GM12875 (cell line): ENCODE results near the gene CDK2AP2.
"Not testable (repeated sequence)": the region's sequence is repeated elsewhere in the genome, so short reads cannot be mapped to it uniquely, and the experiment has no call there.

Source experiments
- H3K4me3 ChIP-seq: one replicate; pipeline ENCODE4 v1.5.1; 2011; ENCODE audit warnings: low read depth, low read length, control low read depth
- TF ChIP-seq, protein P1 (sequence below): IDR thresholded peaks from 2 replicates; pipeline ENCODE4 v1.5.1; 2011; ENCODE audit warnings: low read depth, mild to moderate bottlenecking, control low read depth, inconsistent platforms, low read length, moderate library complexity, borderline replicate concordance; ENCODE audit not compliant: insufficient read depth

Gene CDK2AP2, protein sequence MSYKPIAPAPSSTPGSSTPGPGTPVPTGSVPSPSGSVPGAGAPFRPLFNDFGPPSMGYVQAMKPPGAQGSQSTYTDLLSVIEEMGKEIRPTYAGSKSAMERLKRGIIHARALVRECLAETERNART

DNA sequence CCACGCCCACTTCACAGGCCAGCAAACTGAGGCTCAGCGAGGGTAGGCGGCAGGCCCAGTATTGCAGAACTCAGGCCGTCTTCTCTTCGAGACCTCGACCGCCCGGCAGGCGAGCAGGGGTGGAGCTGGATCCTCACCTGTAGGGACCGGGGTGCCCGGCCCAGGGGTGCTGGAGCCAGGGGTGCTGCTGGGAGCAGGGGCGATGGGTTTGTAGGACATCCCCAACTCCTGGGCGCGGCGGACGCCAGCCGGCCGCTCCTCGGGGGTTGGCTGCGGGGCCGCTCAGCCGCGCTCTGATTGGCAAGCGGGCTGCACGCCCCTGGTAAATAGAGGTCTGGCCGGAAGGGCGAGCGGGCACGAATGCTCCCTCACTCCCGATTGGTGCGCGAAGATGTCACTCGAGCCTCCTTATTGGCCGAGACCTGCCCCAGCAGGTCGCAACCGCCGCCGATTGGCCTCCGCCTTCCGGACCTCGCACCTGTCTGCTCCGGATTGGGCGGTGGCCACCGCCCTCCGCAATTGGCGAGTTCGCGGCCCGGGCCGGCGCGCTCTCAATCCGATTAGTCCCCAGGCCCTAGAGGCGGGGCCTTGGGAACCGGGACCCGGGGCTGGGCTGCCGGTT lies at the start of gene CDK2AP2:
TSS of gene CDK2AP2 (minus strand) at position 299 of the 622 bp plus-strand sequence. CDS start at position 219, 80 bp downstream.
- H3K4me3 ChIP-seq, result peak within 1 kb of the TSS; percentile 100
- TF ChIP-seq, protein P1, sequence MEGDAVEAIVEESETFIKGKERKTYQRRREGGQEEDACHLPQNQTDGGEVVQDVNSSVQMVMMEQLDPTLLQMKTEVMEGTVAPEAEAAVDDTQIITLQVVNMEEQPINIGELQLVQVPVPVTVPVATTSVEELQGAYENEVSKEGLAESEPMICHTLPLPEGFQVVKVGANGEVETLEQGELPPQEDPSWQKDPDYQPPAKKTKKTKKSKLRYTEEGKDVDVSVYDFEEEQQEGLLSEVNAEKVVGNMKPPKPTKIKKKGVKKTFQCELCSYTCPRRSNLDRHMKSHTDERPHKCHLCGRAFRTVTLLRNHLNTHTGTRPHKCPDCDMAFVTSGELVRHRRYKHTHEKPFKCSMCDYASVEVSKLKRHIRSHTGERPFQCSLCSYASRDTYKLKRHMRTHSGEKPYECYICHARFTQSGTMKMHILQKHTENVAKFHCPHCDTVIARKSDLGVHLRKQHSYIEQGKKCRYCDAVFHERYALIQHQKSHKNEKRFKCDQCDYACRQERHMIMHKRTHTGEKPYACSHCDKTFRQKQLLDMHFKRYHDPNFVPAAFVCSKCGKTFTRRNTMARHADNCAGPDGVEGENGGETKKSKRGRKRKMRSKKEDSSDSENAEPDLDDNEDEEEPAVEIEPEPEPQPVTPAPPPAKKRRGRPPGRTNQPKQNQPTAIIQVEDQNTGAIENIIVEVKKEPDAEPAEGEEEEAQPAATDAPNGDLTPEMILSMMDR, result no peak

DNA sequence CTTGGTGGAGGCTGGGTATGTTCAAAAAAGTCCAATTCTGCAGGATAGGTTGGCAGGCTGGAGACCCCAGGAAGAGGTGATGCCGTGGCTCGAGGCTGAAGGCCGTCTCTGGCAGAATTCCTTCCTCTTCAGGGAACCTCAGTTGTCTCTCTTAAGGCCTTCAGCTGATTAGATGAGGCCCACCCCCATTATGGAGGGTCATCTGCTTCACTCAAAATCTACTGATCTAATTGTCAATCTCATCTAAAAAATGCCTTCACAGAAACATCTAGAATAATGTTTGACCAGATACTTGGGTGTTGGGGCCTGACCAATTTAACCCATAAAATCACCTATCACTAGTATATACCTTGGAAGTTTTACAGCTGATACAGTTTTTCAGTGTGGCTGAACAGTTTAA lies 48.3 kb upstream of the CDK2AP2 start:
- TF ChIP-seq, protein P1, result no peak

DNA sequence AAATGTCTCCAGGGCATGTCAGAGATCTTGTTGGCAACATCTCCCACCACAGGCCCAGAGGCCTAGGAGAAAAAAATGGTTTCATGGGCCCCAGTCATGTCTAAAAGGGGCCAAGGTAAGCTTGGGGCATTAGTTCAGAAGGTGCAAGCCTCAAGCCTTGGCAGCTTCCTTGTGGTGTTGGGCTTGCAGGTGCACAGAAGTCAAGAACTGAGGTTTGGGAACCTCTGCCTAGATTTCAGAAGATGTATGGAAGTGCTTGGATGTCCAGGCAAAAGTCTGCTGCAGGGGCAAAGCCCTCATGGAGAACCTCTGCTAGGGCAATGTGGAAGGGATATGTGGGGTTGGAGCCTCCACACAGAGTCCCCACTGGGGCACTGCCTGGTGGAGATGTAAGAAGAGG lies 43.7 kb upstream of the CDK2AP2 start:
- H3K4me3 ChIP-seq, result not testable (repeated sequence)

More for the DNA sequence above, 48.3 kb upstream of the CDK2AP2 start:
- no peak overlapping the region for H3K4me3 ChIP-seq

DNA sequence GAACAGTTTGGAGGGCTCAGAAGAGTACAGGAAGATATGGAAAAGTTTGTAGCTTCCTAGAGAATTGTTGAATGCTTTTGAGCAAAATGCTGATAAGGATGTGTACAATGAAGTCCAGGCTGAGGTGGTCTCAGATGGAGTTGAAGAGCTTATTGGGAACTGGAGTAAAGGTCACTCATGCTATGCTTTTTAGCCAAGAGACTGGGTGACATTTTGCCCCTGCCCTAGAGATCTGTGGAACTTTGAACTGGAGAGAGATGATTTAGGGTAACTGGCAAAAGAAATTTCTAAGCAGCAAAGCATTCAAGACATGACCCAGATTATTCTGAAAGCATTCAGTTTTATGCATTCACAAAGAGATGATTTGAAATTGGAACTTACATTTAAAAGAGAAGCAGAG lies 43.2 kb upstream of the CDK2AP2 start:
- TF ChIP-seq, protein P1, result no peak
- no peak overlapping the region for H3K4me3 ChIP-seq

DNA sequence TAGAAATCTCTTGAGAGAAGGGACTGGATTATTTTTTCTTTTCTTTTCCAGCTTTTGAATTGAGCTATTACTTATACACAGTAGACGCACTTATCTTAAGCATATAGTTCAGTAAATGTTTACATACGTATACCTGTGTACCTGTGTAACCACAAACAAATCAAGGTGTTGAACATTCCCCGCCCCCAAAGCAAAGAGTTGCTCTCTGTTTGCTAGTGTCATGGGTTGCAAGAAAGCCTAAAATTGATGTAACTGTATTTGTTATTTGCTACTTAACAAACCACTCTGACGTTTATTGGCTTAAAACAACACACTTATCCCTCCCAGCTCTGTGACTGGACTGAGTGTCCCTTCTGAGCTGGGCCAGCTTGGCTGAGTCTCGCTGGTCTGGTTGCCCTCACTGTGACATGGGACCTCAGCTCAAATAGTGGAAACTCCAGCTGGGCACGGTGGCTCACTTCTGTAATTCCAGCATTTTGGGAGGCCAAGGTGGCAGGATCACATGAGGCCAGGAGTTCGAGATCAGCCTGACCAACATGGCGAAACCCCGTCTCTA lies 40.7 kb upstream of the CDK2AP2 start:
- TF ChIP-seq, protein P1, result no peak

DNA sequence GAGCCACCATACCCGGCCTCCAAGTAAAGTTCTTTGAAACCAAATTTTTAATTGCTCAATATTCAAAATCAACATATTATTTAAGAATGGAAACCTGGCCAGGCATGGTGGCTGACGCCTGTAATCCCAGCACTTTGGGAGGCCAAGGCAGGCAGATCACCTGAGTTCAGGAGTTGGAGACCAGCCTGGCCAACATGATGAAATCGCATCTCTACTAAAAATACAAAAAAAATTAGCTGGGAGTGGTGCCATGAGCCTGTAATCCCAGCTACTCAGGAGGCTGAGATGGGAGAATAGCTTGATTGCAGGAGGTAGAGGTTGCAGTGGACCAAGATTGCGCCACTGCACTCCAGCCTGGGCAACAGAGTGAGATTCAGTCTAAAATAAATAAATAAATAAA lies 40.1 kb upstream of the CDK2AP2 start:
- not testable (repeated sequence) for H3K4me3 ChIP-seq

More for the DNA sequence above, 40.7 kb upstream of the CDK2AP2 start:
- no peak overlapping the region for H3K4me3 ChIP-seq

DNA sequence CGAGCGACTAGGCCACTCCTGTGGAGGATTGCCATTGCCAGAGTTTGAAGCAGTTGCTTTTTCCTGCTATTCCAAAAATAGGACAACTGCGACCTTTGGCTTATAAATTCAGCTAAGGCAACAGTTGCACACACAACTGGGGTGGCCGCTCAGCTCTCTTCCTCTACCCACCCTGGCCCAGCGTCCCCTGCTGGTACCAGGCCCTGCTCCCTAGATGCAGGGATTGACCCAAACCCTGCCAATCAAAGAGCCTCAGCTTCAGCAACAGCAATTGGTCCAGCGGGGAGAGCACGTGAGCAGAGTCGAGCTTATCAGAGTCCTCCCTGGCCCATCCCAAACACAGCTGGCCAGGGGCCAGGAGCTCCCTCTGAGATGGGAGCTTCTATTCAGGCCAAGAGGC lies 37.3 kb upstream of the CDK2AP2 start:
- H3K4me3 ChIP-seq, result no peak overlapping the region
- TF ChIP-seq, protein P1, result no peak

DNA sequence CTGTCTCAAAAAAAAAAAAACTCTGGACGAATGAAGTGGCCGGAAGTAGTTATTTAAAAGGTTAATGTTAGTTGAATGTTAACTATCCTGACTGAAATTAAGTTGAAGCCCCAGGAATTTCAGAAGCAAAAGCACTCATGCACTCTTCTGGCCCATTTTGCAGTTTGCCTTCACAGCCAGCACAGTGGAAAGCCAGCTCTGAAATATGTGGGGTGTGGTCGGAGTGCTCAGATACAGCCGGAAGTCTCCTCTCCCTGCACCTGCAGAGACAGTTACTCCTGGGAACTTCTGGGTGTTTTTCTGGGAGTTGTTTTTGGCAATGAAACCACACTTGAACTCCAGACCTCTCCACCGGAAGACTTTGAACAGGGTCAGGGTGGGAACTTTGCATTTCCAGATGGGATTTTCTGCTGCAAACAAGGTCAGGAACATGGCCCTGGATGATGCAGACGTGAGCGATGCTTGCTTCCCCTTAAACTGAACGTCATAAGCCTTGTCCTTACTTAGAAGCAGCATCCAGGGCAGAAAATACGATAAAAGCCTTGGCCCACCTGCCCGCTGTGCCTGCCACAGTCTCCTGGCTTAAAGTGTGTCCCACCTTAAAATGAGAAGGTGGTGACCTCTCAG lies 36.8 kb upstream of the CDK2AP2 start:
- TF ChIP-seq, protein P1, result no peak
- H3K4me3 ChIP-seq, result no peak overlapping the region
